ENCODE measurements around the gene DNAJB1. TPM values are rescaled to one million over a fixed set of nuclear protein-coding genes. Genes with fewer than 3 reads are reported as not detected.
"Not testable (repeated sequence)": the region's sequence is repeated elsewhere in the genome, so short reads cannot be mapped to it uniquely, and the experiment has no call there.

Gene DNAJB1
- polyA plus RNA-seq, 1 donor: 85.5 TPM

DNA sequence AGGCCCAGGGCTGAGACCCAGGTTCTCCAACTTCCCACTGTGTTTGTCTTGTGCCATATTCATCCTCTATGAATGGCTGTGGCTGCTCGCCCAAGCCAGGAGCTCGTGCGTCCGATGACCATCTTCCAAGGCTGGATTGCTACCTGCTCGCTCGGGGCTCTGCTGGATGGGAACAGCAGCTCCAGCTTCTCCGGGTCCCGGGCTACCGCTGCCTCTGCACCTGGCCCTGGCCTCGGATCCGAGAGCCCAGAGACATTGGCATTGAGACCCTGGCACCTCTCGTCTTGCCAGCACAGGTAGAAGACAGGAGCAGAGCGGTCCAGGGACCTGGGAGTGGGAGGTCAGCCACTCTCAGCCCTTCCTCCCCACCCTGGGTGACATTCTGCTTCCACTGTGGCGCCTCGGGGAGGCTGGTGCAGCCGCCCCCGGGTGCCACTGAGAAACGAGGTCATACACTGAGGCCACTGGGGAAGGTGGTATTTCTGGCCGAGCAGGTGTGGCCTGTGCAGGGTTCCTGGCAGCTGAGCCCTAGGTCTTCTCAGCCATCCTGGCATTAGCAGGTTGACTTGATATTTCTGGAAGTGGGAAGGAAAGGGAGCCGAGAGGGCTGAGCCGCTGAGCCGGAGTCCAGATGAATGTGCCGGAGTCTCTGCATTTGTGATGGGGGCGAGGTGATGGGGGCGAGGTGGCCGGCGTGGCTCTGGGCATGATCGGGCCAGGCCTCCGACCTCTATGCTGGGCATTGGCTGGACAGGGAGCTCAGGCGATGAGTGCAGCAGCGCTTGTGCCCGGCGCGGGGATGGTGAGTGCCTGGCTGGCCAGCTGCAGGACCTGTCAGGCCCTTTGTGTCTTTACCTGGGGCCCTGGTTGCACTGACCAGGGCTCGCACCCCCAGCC, 35.1 kb upstream of the DNAJB1 start:
- DNase-seq (ENCODE audit: low read depth): no peak

DNA sequence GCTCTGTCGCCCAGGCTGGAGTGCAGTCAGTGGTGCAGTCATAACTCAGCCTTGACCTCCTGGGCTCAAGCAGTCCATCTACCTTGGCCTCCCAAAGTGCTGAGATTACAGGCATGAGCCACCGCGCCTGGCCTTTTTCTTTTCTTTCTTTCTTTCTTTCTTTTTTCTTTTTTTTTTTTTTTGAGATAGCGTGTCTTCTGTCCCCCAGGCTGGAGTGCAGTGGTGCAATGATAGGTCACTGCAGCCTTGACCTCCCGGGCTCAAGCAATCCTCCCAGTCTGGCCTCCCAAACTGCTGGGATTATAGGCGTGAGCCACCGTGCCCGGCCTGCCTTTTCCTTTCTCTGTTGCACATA, 33.8 kb upstream of the DNAJB1 start:
- DNase-seq (ENCODE audit: low read depth): not testable (repeated sequence)

DNA sequence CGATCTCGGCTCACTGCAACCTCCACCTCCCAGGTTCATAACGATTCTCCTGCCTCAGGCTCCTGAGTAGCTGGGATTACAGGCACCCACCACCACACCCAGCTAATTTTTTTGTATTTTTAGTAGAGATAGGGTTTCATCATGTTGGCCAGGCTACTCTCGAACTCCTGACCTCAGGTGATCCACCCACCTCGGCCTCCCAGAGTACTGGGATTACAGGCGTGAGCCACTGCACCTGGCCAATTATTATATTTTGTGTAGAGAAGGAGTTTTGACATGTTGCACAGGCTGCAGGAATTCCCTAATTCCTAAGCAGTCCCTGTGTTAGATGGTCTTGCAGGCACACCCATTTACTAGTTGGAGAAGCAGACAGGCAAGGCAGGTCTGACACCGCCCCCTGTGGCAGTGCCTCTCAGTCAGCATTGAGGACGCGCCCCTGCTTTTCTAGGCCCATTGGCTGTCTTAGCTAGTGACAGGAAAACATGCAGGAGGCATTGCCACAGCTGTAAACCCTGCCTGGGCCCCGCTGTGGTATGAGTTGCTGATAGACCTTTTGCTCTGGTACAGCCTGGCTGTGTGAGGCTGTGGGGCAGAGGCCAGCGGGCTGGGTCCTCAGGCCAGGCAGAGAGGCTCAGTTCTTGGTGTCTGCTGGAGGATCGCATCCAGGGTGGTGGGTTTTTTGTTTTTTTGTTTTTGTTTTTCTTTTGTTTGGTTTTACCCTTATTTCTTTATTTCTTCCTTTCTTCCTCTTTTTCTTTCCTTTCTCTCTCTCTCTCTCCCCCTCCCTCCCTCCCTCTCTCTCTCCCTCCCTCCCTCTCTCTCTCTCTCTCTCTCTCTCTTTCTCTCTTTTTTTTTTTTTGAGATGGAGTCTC, 33.2 kb upstream of the DNAJB1 start:
- DNase-seq (ENCODE audit: low read depth): not testable (repeated sequence)

DNA sequence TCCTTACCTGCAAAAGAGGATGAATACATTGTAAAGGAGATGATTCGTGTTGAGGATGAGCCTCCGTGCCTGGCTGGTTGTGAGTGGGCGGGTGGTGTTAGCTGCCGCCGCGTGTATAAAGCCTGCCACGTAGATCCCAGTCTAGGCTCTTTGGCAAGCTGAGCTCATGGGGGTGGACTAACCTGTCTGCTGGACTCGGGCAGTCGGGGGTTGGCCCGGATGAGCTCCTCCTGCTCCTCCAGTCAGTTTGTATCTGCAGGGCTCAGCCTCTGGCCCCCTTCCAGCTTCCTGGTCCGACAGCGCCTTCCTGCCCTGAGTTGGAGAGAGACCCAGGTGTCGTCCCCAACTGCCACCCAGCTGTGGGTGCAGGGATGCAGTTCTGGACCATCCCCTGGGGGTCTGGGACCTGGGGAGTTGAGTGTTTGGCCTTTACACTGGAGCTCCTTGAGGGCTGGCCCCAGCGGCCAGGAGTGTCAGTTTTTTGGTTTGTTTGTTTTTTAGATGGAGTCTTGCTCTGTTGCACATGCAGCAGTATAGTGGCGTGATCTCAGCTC, 32.1 kb upstream of the DNAJB1 start:
- DNase-seq (ENCODE audit: low read depth): no peak

DNA sequence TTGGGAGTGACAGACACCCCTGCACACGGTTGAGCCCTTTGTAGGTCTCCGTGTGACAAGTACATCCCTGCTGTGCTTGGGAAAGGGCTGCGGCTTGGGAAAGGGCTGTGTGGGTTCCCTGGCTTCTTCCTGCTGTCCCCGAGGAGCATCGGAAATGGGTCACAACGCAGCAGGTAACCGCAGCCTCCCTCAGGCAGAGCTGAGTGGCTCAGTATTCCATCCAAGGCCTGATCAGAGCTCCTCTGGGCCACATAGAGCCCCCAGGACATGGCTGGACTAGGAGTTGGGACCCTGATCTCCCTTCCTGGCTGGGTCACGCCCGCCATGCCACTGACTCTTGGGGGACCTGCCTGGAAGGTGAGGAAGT, 27.5 kb upstream of the DNAJB1 start:
- DNase-seq (ENCODE audit: low read depth): no peak

DNA sequence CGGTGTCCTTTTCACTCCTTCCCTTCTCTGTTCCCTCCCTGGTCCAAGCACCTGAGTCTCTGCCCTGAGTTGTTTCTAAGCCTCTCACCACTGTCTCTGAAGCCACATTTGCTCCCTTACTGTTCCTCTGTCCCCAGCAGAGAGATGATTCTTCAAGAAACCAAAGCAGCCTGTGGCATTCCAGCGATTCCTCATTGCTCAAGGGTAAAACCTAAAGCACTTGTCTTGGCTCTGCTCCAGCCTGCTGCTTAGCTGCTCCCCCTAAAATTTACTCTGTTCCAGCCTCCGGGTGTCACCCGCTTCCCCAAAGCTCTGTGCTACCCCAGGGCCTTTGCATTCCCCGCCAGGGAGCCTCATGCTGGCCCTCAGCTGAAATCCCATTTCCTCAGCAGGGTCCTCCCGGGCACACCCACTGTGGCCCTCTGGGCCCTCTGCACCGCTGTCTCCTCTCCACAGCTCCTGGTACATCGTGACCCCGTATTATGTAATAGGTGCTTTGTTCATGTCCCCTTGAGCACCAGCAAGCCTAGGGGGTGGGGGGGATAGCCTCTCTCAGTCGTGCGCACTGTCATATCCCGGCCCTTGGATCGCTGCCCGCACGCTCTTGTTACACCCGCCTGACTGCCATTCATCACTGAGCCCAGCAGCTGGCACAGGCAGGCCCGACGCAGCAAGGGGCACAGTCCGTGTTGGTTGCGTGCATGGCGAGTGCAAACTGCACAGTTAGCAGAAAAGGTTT, 26.9 kb upstream of the DNAJB1 start:
- DNase-seq (ENCODE audit: low read depth): no peak

DNA sequence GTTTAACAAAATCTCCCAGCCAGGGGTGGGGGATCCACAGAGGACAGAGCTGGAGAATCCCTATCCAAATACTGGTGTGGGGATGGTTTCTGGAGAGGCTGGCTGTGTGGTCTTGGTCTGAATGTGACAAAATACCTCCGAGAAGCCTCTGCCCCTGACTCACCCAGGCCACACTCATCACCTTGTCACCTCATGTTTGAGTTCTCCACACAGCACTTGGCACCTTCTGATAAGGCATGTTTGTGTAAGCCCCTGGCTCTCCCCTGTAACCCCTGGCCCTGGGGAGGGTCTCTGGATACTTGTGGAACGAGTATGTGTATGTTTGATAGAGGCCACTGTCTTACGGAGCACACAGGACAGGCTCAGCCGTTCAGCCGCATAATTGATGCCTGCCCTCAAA, 25.9 kb upstream of the DNAJB1 start:
- DNase-seq (ENCODE audit: low read depth): no peak

DNA sequence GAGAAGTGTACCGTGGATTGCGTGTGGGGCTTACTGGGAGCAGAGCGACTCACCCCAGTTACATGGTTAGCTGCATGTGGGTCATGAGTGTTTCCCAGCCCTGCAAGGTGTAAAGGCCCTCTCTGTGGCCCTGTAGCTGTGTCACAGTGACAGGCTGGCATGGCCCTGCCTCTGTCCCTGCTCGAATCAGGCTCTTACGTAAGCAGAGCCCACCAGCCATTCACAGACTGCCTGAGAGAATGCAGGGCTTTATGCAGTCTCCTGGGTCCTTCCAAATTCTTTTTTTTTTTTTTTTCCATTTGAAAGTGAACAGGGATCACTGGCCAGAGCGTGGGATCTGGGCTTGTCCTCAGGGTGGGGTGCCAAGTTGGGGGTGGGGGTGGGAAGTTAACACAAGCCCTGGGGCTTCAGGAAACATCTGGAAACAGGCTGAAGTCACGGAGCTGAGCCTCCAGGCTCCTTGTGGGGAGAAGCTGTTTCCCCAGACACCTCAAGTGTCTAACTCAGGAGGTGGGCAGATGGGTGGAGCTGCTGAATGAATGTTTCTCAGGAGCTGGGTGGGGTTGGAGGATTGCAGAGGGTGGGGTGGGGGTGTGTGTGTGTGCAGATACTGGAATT, 24.6 kb upstream of the DNAJB1 start:
- no peak for DNase-seq (ENCODE audit: low read depth)

DNA sequence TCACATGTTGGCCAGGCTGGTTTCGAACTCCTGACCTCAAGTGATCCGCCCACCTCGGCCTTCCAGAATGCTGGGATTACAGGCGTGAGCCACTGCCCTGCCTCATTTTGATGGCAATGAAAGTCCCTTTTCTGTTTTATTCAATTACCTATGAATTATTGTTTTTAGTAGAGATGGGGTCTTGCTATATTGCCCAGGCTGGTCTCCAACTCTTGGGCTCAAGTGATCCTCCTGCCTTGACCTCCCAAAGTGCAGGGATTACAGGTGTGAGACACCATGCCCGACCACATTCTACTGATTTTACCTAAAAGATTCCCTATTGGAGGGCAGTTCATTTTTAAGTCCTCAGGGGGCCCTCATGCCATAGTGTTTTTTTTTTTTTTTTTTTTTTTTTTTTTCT, 23.8 kb upstream of the DNAJB1 start:
- not testable (repeated sequence) for DNase-seq (ENCODE audit: low read depth)

DNA sequence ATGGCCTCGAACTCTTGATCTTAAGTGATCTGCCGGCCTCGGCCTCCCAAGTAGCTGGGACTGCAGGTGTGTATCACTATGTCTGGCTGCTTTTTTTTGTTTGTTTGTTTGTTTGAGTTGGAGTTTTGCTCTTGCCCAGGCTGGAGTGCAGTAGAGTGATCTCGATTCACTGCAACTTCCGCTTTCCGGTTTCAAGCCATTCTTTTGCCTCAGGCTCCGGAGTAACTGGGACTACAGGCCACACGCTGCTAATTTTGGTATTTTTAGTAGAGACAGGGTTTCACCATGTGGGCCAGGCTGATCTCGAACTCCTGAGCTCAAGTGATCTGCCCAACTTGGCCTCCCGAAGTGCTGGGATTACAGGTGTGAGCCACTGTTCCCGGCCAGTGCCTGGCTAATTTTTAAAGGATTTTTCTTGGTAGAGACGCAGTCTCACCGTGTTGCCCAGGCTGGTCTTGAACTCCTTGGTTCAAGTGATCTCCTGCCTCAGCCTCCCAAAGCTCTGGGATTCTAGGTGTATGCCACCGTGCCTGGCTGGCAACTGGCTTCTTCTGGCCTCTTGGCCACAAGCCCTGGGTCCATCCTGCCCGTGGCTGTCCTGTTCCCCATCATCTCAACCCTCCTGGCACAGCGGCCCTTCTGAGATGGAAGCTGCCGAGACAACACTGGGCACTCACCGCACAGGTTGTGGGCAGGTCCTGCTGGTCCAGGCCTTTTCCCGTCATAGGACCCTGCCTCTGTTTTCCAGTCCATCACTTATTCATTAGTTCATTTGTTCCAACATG, 22.7 kb upstream of the DNAJB1 start:
- no peak for DNase-seq (ENCODE audit: low read depth)

DNA sequence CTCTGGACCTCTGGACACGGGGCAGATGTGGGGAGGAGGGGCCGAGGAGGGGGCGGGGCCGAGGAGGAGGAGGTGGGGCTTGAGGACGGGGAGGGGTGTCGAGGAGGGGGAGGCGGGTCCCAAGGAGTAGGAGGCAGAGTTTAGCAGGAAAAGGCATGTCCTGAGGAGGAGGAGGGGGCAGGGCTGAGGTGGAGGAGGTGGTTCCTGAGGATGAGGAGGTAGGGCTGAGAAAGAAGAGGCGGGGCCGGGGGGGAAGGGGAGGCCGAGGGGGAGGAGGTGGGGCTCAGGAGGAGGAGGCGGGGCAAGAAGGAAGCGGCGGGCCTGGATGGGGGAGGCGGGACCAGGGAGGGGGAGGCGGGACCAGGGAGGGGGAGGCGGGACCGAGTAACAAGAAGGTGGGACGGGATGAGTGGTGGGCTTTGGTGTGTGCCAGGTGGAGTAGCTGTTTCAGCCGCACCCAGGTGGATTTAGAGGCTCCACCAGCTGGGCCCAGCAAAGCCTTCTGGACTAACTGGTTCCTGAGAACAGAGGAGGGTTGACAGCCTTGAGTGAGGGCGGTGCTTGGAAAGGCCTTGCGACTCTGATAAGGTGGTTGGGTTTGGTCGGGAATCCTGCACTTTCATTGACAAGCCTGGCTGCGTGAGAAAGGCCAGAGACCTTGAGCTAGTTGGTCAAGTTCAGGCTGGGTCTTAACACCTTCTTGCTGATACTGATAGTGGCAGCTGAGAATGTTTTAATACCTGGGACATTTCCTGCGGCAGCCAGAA, 18.9 kb upstream of the DNAJB1 start:
- DNase-seq (ENCODE audit: low read depth): no peak

DNA sequence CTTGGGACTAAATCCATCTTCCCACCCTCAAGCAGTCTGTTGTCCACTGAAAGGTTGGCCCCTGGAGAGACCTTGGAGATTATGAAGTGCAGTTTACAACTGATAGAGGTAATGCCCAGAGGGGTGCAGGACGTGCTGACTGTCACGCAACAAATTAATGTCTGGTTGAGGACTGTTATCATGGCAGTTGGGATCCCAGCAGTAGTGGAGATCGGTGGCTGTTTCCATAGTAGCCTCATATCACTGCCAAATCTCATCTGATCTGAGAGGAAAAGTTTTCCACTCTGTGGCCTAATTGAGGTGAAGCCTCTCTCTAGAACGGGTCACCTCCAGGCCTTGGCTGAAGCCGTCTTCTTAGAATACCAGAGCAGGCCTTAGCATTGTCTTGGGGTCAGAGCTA, 15.3 kb upstream of the DNAJB1 start:
- DNase-seq (ENCODE audit: low read depth): no peak

DNA sequence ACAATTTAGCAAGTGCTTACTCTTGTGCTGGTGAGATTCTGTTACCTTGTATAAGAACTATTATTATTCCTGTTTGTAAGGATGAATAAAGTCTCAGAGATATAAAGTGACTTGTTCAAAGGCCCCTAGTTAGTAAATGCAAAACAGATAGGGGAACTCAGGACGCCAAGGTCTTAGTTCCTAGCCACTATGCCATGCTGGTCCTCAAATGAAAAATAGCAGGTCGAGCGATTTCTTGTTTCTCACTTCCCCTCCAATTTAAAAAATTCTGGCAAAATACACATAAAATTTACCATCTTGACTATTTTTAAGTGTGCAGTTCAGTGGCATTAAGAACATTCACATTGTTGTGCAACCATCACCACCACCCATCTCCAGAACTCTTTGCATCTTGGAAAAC, 12.3 kb upstream of the DNAJB1 start:
- DNase-seq (ENCODE audit: low read depth): no peak

DNA sequence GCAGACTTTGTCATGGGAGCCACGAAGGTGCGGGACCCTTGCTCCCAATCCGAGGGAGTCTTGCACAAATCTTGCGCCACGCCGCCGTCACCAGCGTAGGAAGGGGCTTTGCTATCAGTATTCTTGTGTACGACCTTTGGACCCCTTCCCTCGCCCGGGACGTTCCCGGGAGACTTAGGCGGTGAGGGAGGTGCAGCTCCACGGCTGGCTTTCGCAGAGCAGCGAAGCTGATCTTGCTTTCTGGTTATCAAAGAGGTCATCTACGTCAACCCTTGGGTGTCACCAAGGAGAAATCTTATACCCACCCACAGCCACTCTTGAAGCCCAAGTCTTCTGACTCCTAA, 11.8 kb upstream of the DNAJB1 start:
- DNase-seq (ENCODE audit: low read depth): no peak

DNA sequence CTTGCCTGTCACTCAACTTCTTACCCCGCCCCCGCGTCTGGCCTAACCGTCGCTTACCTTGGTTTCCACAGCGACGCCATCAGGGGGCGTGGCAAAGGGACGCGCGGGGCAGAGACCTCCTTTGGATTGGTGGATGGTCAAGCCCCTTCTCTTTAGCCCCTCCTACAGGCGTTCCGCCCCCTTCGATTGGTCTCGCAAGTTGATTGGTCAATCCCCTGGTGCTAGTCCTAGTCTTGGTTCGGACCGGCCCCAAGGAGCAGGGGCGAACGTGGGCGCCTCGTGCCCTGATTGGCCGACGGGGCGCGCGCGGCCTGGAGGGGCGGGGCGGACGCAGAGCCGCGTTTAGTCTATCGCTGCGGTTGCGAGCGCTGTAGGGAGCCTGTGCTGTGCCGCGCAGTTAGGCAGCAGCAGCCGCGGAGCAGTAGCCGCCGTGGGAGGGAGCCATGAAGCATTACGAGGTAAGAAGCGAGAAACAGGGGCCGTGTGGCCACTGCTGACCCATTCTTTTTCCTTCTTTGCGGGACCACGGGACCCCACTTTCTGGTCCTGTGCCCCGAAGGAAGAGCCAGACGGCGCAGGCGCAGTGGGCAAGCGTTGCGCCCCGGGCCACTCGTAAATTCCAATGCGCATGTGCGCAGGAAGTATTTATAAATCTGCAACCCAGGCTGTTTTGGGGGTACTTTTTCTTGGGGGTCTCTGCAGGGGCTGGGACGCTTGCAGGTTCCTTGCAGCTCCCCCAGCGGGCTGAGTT, 11.2 kb upstream of the DNAJB1 start, which contains the start of gene TECR:
TSS of gene TECR (plus strand) at position 341 of the 751 bp plus-strand sequence. CDS start at position 444, 103 bp downstream.
- DNase-seq (ENCODE audit: low read depth): peak; percentile 99

DNA sequence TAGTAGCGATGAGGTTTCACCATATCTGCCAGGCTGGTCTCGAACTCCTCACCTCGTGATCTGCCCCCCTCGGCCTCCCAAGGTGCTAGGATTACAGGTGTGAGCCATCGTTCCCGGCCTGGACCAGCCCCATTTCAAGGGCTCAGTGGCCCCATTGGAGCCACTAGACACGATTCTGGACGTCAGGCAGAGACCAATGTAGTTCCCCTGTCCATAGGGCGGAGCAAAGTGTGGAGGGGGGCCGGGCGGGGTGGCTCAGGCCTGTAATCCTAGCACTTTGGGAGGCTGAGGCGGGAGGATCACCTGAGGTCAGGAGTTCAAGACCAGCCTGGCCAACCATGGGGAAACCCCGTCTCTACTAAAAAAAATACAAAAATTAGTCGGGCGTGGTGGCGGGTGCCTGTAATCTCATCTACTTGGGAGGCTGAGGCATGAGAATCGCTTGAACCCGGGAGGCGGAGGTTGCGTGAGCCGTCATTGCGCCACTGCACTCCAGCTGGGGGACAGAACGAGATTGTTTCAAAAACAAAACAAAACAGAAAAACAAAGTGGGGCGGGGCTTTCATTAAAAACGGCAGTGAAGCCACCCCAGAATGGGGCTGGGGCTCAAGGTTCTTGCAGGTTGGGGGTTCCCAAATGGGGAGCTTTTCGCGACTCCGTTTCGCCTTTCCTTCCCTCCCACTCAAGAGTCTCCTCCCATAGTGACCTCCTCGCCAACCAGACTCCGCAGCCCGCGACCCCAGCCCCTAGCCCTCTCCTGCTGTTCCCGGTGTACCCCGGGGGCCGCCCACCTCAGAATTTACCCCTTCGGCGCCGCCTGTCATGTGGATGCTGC, 10.4 kb upstream of the DNAJB1 start:
- no peak for DNase-seq (ENCODE audit: low read depth)

DNA sequence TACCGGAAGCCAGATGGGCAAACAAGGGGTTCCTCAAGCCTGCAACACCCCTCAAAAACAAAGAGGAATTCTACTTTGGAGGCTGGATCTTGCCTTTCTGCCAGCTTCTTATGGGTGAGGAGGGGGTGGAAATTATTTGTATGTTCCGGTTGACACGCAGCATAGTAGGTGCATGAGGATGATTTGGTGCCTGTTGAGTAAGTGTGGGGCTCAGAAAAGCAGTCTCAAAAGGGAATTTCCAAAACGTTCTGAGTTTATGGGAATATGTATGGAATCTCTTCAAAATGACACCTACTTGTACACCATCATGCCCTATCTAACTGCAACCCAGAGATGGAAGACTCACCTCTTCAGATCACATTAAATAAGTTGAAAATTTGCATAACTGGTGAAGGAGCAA, 8.2 kb upstream of the DNAJB1 start:
- DNase-seq (ENCODE audit: low read depth): no peak

DNA sequence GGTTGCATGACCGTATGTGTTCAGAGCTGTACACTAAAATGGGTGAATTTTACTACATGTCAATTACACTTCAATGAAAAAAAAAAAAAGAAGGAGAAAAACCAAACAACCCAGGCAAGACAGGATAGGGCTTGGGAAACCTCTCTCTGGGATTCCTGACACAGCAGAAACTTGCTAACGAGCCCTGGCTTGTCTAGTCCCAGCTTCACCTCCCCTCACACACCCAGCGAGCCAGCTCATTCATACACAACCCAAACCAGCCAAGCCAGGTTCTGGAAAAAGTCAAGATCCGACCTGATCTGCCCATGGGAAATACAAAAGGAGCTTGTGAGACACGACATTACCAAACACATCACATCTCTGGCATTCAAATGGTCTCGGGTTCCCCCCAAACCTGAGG, 7.5 kb upstream of the DNAJB1 start:
- DNase-seq (ENCODE audit: low read depth): no peak
